ENCODE results near the gene MAP1LC3C. TPM values are rescaled to one million over a fixed set of nuclear protein-coding genes. Genes with fewer than 3 reads are reported as not detected.

The MAP1LC3C gene
- polyA plus RNA-seq, 1 donor from 2014 or later, result 0.50 TPM

DNA sequence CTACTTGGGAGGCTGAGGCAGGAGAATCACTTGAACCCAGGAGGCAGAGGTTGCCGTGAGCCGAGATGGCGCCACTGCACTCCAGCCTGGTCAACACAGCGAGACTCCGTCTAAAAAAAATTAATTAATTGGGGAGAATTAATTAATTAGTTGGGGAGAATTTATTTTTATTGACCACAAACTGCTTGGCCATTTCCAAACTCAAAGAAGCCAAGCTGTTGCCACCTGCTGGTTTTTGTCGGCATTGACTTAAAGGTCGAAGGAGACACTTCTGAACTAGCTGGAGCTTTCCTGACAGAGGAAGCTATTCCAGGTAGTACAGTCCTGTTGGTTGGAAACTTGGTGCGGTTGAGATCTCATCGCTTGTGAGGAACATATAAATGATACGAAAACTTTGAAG lies 13.1 kb downstream of the MAP1LC3C start:
- peak; percentile 18 for TF ChIP-seq RAD21 (conservative IDR thresholded peaks at IDR 0.05)
- no peak for TF ChIP-seq EZH2 (IDR thresholded peaks at IDR 0.05; ENCODE audit: borderline replicate concordance, insufficient read depth, low read length, poor library complexity, severe bottlenecking)
- peak; percentile 17 for TF ChIP-seq SMC3 (conservative IDR thresholded peaks at IDR 0.05; ENCODE audit: poor library complexity)
- TF ChIP-seq CTCF (IDR thresholded peaks at IDR 0.05; ENCODE audit: poor library complexity, severe bottlenecking), result peak; percentile 26
- Histone ChIP-seq H3K4me2 (ENCODE audit: low read length) (no peak overlapping the region), H3F3A (ENCODE audit: insufficient read depth, low read length, poor library complexity, severe bottlenecking) (no peaks in the 10 kb centered on the region), H3K9ac (ENCODE audit: low read length) (no peak overlapping the region), H3K27ac (ENCODE audit: low read length) (no peak overlapping the region), H3K27me3 (ENCODE audit: insufficient read depth, low read depth, low read length) (no peaks in the 10 kb centered on the region), H3K36me3 (ENCODE audit: insufficient read depth, low read length) (no peaks in the 10 kb centered on the region), H4K20me1 (ENCODE audit: insufficient read depth) (no peaks in the 10 kb centered on the region), H3K4me3 (ENCODE audit: low read length) (no peak overlapping the region), H2AFZ (ENCODE audit: low read depth, low read length) (no peak overlapping the region), H3K9me3 (ENCODE audit: low read length) (no peaks in the 10 kb centered on the region), H3K9me2 (ENCODE audit: insufficient read depth, low read length) (no peaks in the 10 kb centered on the region), H3K79me2 (replicated peaks; ENCODE audit: insufficient read depth, low read length) (no peaks in the 10 kb centered on the region)

- no peaks in the 10 kb centered on the region for H4K20me1 ChIP-seq (ENCODE audit: insufficient read depth)
- no peak overlapping the region for H3K9ac ChIP-seq (ENCODE audit: low read length)
- no peaks in the 10 kb centered on the region for H3K36me3 ChIP-seq (ENCODE audit: insufficient read depth, low read length)
- no peaks in the 10 kb centered on the region for H3K79me2 ChIP-seq (replicated peaks; ENCODE audit: insufficient read depth, low read length)
- H3K4me3 ChIP-seq (ENCODE audit: low read length), result no peak overlapping the region
- H2AFZ ChIP-seq (ENCODE audit: low read depth, low read length), result no peak overlapping the region
- H3K4me2 ChIP-seq (ENCODE audit: low read length), result no peak overlapping the region
- H3K9me3 ChIP-seq (ENCODE audit: low read length), result no peaks in the 10 kb centered on the region
- no peak overlapping the region for H3K27ac ChIP-seq (ENCODE audit: low read length)
- no peaks in the 10 kb centered on the region for H3K9me2 ChIP-seq (ENCODE audit: insufficient read depth, low read length)
- no peaks in the 10 kb centered on the region for H3K27me3 ChIP-seq (ENCODE audit: insufficient read depth, low read depth, low read length)
- TF ChIP-seq POLR2AphosphoS5 (IDR thresholded peaks at IDR 0.05) (no peak), EZH2 (IDR thresholded peaks at IDR 0.05; ENCODE audit: borderline replicate concordance, insufficient read depth, low read length, poor library complexity, severe bottlenecking) (no peak), CTCF (IDR thresholded peaks at IDR 0.05; ENCODE audit: poor library complexity, severe bottlenecking) (no peak), MXI1 (conservative IDR thresholded peaks at IDR 0.05; ENCODE audit: poor library complexity, severe bottlenecking) (no peak)
- TF ChIP-seq, protein P1, sequence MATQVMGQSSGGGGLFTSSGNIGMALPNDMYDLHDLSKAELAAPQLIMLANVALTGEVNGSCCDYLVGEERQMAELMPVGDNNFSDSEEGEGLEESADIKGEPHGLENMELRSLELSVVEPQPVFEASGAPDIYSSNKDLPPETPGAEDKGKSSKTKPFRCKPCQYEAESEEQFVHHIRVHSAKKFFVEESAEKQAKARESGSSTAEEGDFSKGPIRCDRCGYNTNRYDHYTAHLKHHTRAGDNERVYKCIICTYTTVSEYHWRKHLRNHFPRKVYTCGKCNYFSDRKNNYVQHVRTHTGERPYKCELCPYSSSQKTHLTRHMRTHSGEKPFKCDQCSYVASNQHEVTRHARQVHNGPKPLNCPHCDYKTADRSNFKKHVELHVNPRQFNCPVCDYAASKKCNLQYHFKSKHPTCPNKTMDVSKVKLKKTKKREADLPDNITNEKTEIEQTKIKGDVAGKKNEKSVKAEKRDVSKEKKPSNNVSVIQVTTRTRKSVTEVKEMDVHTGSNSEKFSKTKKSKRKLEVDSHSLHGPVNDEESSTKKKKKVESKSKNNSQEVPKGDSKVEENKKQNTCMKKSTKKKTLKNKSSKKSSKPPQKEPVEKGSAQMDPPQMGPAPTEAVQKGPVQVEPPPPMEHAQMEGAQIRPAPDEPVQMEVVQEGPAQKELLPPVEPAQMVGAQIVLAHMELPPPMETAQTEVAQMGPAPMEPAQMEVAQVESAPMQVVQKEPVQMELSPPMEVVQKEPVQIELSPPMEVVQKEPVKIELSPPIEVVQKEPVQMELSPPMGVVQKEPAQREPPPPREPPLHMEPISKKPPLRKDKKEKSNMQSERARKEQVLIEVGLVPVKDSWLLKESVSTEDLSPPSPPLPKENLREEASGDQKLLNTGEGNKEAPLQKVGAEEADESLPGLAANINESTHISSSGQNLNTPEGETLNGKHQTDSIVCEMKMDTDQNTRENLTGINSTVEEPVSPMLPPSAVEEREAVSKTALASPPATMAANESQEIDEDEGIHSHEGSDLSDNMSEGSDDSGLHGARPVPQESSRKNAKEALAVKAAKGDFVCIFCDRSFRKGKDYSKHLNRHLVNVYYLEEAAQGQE (IDR thresholded peaks at IDR 0.05; ENCODE audit: borderline replicate concordance), result no peak
- H3F3A ChIP-seq (ENCODE audit: insufficient read depth, low read length, poor library complexity, severe bottlenecking), result no peaks in the 10 kb centered on the region
Measured at GRCh38 chr1:241979926-241980325, 19.0 kb downstream of the MAP1LC3C start.

Data from neural cell (in vitro differentiated cells).